Measurements from ENCODE around the gene PCDHGA4. TPM values are rescaled to one million over a fixed set of nuclear protein-coding genes. Genes with fewer than 3 reads are reported as not detected.
A peak's percentile ranks its signal among the peaks of the same experiment; 100 is the strongest.
"Not testable (repeated sequence)": the region's sequence is repeated elsewhere in the genome, so short reads cannot be mapped to it uniquely, and the experiment has no call there.

PCDHGA4 gene
- under 1 TPM in 1 of 2 donors, not detected in 1; 0.32 TPM for total RNA-seq

DNA sequence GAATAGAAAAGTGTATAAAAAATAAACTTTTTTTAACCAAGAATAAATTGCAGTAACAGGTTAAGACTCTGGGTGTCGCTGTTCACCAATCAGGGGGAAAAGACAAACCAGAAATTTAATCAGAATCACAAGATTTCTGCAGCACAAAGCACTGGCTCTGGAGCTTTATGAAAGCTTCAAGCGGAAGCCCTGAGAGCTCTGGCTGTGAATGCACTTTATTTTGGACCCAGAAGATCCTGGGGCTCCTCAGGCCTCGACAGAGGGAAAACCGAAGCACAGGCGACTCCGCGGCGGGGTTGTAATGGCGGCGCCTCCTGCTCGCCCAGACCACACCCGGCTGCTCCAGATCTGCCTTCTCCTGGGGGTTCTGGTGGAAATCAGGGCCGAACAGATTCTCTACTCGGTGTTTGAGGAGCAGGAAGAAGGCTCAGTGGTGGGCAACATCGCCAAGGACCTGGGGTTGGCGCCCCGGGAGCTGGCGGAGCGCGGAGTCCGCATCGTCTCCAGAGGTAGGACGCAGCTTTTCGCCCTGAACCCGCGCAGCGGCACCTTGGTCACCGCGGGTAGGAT, at the start of gene PCDHGA4:
Gene PCDHGA4, plus strand, starts transcription at position 122 of the 570 bp plus-strand sequence. Its CDS starts 87 bp downstream, at position 209.
- Mint-ChIP-seq H3K27me3 (peaks cover 47% of the 10 kb centered on the region), H3K9me3 (peaks cover 12% of the 10 kb centered on the region), H3K4me1 (no peaks in the 10 kb centered on the region), H3K27ac (no peak within 1 kb of the TSS), H3K36me3 (ENCODE audit: low read depth) (no peaks in the 10 kb centered on the region), H3K4me3 (peak within 1 kb of the TSS; percentile 43)
- ATAC-seq (replicated peaks), result no peak

DNA sequence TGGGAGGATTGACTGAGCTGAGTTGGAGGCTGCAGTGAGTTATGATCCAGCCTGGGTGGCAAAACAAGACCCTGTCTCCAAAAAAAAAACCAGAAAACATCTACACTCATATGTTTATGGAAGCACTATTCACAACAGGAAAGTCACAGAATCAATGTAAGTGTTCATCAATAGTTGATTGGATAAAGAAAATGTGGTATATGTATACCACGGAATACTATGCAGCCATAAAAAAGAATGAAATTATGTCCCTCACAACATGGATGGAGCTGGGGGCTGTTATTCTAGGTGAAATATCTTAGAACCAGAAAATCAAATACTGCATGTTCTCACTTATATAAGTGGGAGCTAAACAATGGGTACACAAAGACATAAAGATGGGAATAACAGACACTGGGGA, 48.2 kb upstream of the PCDHGA4 start:
- Mint-ChIP-seq H3K4me3 (no peak overlapping the region), H3K27ac (no peak overlapping the region), H3K9me3 (peaks cover 33% of the 10 kb centered on the region), H3K4me1 (no peaks in the 10 kb centered on the region), H3K27me3 (no peaks in the 10 kb centered on the region), H3K36me3 (ENCODE audit: low read depth) (no peaks in the 10 kb centered on the region)
- no peak for ATAC-seq (replicated peaks)

DNA sequence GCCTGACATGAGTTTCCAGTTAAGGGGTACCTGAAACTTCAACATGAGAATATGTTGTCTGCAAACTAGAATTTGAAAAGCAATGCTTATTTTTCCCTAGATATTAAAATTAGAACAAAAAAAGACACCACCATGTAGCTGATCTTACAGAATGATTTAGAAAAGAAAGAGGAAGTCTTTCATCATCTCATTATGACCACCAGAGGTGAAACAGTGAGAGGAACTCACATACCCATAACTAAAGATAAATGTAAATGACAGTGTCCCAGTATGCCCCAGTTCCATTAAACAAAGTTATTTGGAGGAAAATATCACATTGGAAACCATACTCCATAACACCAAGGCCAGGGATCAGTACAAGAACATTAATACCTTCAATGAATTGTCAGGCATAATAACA, 41.1 kb upstream of the PCDHGA4 start:
- Mint-ChIP-seq H3K27ac (no peak overlapping the region), H3K36me3 (ENCODE audit: low read depth) (peaks cover 41% of the 10 kb centered on the region), H3K9me3 (peaks cover 40% of the 10 kb centered on the region), H3K27me3 (no peaks in the 10 kb centered on the region), H3K4me3 (no peak overlapping the region), H3K4me1 (peaks cover 9% of the 10 kb centered on the region)
- ATAC-seq (replicated peaks), result no peak

DNA sequence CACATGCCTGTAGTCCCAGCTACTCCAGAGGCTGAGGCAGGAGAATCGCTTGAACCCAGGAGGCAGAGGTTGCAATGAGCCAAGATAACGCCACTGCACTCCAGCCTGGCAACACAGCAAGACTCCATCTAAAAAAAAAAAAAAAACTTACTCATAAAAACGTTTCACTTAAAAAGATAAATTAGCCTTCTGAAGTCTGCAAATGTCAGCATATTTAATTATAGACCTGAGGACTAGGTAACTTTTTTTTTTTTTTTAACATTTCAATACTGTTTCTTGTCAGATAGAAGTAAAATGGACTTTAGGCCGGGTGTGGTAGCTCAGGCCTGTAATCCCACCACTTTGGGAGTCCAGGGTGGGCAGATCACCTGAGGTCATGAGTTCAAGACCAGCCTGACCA, 37.9 kb upstream of the PCDHGA4 start:
- peaks cover 43% of the 10 kb centered on the region for H3K9me3 Mint-ChIP-seq
- H3K36me3 Mint-ChIP-seq (ENCODE audit: low read depth), result peaks cover 66% of the 10 kb centered on the region
- H3K27ac Mint-ChIP-seq; H3K27me3 Mint-ChIP-seq; H3K4me3 Mint-ChIP-seq; ATAC-seq (replicated peaks): not testable (repeated sequence)
- H3K4me1 Mint-ChIP-seq, result peaks cover 24% of the 10 kb centered on the region

DNA sequence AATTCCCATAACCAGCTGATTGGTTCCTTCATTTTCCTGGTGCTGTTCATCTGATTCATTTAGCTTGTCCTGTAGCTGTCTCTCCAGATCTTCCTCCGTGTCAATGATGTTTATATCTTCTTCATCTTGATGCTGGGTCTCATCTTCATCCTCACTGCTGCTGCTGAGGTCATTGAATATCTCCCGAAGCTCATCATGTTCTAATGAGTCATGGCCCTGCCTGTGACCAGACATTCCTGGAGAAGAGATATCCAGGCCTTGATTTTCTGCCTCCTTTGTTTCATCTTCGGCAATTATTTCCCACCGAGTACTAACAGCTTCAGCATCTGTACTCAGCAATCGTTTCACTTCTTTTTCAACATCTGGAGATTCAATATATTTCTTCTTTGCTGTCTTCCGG, 35.6 kb upstream of the PCDHGA4 start:
- peaks cover 24% of the 10 kb centered on the region for H3K4me1 Mint-ChIP-seq
- peak overlapping the region; percentile 99 for H3K4me3 Mint-ChIP-seq
- peaks cover 36% of the 10 kb centered on the region for H3K9me3 Mint-ChIP-seq
- ATAC-seq (replicated peaks), result no peak
- no peaks in the 10 kb centered on the region for H3K27me3 Mint-ChIP-seq
- H3K27ac Mint-ChIP-seq, result peak overlapping the region; percentile 100
- H3K36me3 Mint-ChIP-seq (ENCODE audit: low read depth), result peaks cover 66% of the 10 kb centered on the region

- Mint-ChIP-seq H3K36me3 (ENCODE audit: low read depth) (peaks cover 65% of the 10 kb centered on the region), H3K27ac (peak overlapping the region; percentile 100), H3K4me3 (peak overlapping the region; percentile 99), H3K27me3 (no peaks in the 10 kb centered on the region), H3K9me3 (peaks cover 35% of the 10 kb centered on the region), H3K4me1 (peaks cover 24% of the 10 kb centered on the region)
- no peak for ATAC-seq (replicated peaks)
These were observed 35.1 kb upstream of the PCDHGA4 start for GRCh38 chr5:141319699-141320098.

- ATAC-seq (replicated peaks), result peak; percentile 95
- H3K27ac Mint-ChIP-seq, result peak within 1 kb of the TSS; percentile 100
- H3K4me3 Mint-ChIP-seq, result peak within 1 kb of the TSS; percentile 99
- peaks cover 23% of the 10 kb centered on the region for H3K4me1 Mint-ChIP-seq
- no peaks in the 10 kb centered on the region for H3K27me3 Mint-ChIP-seq
- H3K9me3 Mint-ChIP-seq, result peaks cover 29% of the 10 kb centered on the region
- H3K36me3 Mint-ChIP-seq (ENCODE audit: low read depth), result peaks cover 57% of the 10 kb centered on the region
These were observed 34.3 kb upstream of the PCDHGA4 start, which contains the start of gene TAF7 for GRCh38 chr5:141320225-141321169. Gene TAF7, minus strand, starts transcription at chr5:141320784. Its CDS starts 740 bp downstream, at chr5:141320044.

DNA sequence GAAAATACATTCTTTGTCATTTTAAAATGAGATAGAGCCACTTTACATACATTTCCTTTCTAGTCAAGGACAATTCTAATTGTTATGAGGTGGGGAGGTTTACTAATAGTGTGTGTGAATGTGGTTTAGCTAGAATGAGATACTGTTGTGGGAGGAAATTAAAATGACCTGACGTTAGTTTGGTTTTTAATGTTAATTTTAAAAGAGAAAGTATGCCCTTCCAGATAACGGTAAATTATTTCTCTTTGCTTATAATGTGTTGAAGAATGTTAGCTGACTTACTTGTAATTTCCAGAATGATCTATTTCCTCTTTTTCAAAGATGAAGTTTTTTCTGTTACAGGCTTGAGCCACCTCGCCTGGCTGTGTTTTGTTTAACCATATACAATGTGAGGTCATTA, 32.6 kb upstream of the PCDHGA4 start:
- H3K27ac Mint-ChIP-seq, result no peak overlapping the region
- no peaks in the 10 kb centered on the region for H3K27me3 Mint-ChIP-seq
- no peak for ATAC-seq (replicated peaks)
- H3K4me3 Mint-ChIP-seq, result peak overlapping the region; percentile 99
- H3K4me1 Mint-ChIP-seq, result peaks cover 25% of the 10 kb centered on the region
- peaks cover 26% of the 10 kb centered on the region for H3K9me3 Mint-ChIP-seq
- H3K36me3 Mint-ChIP-seq (ENCODE audit: low read depth), result peaks cover 39% of the 10 kb centered on the region

DNA sequence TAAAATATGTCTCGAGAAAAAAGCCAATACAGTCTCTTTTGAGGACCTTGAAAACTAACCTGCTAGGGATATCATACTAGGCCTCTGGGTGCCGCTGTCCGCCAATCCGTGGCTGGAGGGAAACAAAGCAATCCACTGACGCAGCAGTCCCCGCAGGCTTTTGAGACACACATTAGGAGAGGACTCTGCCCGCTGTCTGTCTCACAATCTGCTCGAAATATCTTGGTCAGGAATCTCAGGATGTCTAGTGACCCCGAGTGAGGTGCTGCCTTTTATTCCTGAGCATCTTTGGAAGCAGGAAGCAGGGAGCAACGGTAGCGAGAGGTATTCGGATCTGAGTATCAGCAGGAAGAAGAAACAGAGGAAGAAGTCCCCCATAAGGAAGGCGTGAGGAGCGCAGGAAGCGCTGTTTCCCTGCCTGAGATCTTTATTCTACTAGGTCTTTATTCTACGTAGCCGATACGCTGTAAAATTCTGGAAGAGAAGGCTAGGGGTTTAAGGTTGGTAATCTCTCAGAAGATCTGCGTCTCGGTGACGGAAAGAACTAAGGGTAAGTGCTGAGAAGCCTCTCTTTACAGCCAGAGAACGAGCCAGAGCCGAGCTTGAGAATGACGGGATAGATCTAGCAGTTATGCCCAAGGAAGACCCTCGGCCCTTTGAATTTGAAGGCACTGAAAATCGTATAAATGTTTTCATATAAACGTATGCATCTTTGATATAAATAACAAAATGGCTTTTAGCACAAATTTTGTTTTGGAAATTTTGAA, 28.6 kb upstream of the PCDHGA4 start:
- H3K27me3 Mint-ChIP-seq, result no peaks in the 10 kb centered on the region
- peaks cover 3% of the 10 kb centered on the region for H3K9me3 Mint-ChIP-seq
- H3K4me1 Mint-ChIP-seq, result peaks cover 4% of the 10 kb centered on the region
- H3K36me3 Mint-ChIP-seq (ENCODE audit: low read depth), result no peaks in the 10 kb centered on the region
- ATAC-seq (replicated peaks), result peak; percentile 94
- H3K27ac Mint-ChIP-seq, result peak overlapping the region; percentile 92
- H3K4me3 Mint-ChIP-seq, result peak overlapping the region; percentile 94

- ATAC-seq (replicated peaks), result no peak
- H3K36me3 Mint-ChIP-seq (ENCODE audit: low read depth), result no peaks in the 10 kb centered on the region
- H3K27ac Mint-ChIP-seq, result no peak overlapping the region
- H3K4me1 Mint-ChIP-seq, result peaks cover 4% of the 10 kb centered on the region
- no peak overlapping the region for H3K4me3 Mint-ChIP-seq
- H3K9me3 Mint-ChIP-seq, result peaks cover 4% of the 10 kb centered on the region
- peaks cover 3% of the 10 kb centered on the region for H3K27me3 Mint-ChIP-seq
These were observed 26.6 kb upstream of the PCDHGA4 start for GRCh38 chr5:141328231-141328630.

GRCh38 chr5:141330299-141331080, 24.3 kb upstream of the PCDHGA4 start, which contains the start of gene PCDHGA1:
Gene PCDHGA1, plus strand, starts transcription at chr5:141330514.
- ATAC-seq (replicated peaks), result no peak
- Mint-ChIP-seq H3K36me3 (ENCODE audit: low read depth) (no peaks in the 10 kb centered on the region), H3K4me1 (peaks cover 4% of the 10 kb centered on the region)

DNA sequence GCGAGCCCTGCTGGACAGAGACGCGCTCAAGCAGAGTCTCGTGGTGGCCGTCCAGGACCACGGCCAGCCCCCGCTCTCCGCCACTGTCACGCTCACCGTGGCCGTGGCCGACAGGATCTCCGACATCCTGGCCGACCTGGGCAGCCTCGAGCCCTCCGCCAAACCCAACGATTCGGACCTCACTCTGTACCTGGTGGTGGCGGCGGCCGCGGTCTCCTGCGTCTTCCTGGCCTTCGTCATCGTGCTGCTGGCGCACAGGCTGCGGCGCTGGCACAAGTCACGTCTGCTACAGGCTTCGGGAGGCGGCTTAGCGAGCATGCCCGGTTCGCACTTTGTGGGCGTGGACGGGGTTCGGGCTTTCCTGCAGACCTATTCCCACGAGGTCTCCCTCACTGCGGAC, 22.2 kb upstream of the PCDHGA4 start:
- not testable (repeated sequence) for ATAC-seq (replicated peaks); H3K9me3 Mint-ChIP-seq; H3K4me1 Mint-ChIP-seq; H3K4me3 Mint-ChIP-seq; H3K36me3 Mint-ChIP-seq (ENCODE audit: low read depth); H3K27ac Mint-ChIP-seq
- peaks cover 31% of the 10 kb centered on the region for H3K27me3 Mint-ChIP-seq

More at GRCh38 chr5:141330299-141331080, 24.3 kb upstream of the PCDHGA4 start, which contains the start of gene PCDHGA1:
- peaks cover 6% of the 10 kb centered on the region for H3K9me3 Mint-ChIP-seq
- H3K4me3 Mint-ChIP-seq, result no peak within 1 kb of the TSS
- H3K27me3 Mint-ChIP-seq, result peaks cover 17% of the 10 kb centered on the region
- no peak within 1 kb of the TSS for H3K27ac Mint-ChIP-seq

- Mint-ChIP-seq H3K36me3 (ENCODE audit: low read depth) (no peaks in the 10 kb centered on the region), H3K4me1 (no peaks in the 10 kb centered on the region), H3K9me3 (peaks cover 17% of the 10 kb centered on the region), H3K4me3 (no peak within 1 kb of the TSS), H3K27ac (no peak within 1 kb of the TSS), H3K27me3 (peaks cover 54% of the 10 kb centered on the region)
- ATAC-seq (replicated peaks), result no peak
These were observed 16.1 kb upstream of the PCDHGA4 start, which contains the start of gene PCDHGA2 for GRCh38 chr5:141338538-141339306. Gene PCDHGA2, plus strand, starts transcription at chr5:141338760.

All from activated T-helper 17 cell treated with anti-CD3 and anti-CD28 coated beads, Interleukin-2, amount 50 U/mL, for 72 hours (primary cell).